Calu3 (cell line): ENCODE measurements around the gene CALML4. TPM values are rescaled to one million over a fixed set of nuclear protein-coding genes. Genes with fewer than 3 reads are reported as not detected.
"Not testable (repeated sequence)": the region's sequence is repeated elsewhere in the genome, so short reads cannot be mapped to it uniquely, and the experiment has no call there.

Experiments
- BruUV-seq: library from RNA; stranded (reverse); fragments of 400-500 nt; replicated peaks from 2 replicates; lab custom pipeline; 2021; lab: Mats Ljungman, UMichigan
- CTCF ChIA-PET: fragments of 300-600 bp; sonication (Branson Sonifier 250); formaldehyde crosslinking; loops from one replicate; lab custom pipeline; 2022; ENCODE audit warnings: antibody characterized with exemption; lab: Charles Lee
- DNase-seq: peaks from one replicate; pipeline ENCODE4 v3.0.0; 2022
- H3K27ac Mint-ChIP-seq: one replicate; pipeline ENCODE4 v1.8.0; 2022; ENCODE audit warnings: mixed read lengths; ENCODE audit not compliant: unreplicated experiment
- H3K27me3 Mint-ChIP-seq: one replicate; pipeline ENCODE4 v1.8.0; 2022; ENCODE audit warnings: mixed read lengths; ENCODE audit not compliant: unreplicated experiment
- H3K36me3 Mint-ChIP-seq: one replicate; pipeline ENCODE4 v1.8.0; 2022; ENCODE audit warnings: mild to moderate bottlenecking, moderate library complexity, mixed read lengths; ENCODE audit not compliant: insufficient read depth, unreplicated experiment
- H3K4me1 Mint-ChIP-seq: one replicate; pipeline ENCODE4 v1.8.0; 2022; ENCODE audit warnings: mild to moderate bottlenecking, low read depth, mixed read lengths; ENCODE audit not compliant: unreplicated experiment
- H3K4me3 Mint-ChIP-seq: one replicate; pipeline ENCODE4 v1.8.0; 2022; ENCODE audit warnings: mild to moderate bottlenecking, low read depth, moderate library complexity, mixed read lengths; ENCODE audit not compliant: unreplicated experiment
- H3K9me3 Mint-ChIP-seq: one replicate; pipeline ENCODE4 v1.8.0; 2022; ENCODE audit warnings: low read depth, mixed read lengths; ENCODE audit not compliant: unreplicated experiment
- CTCF ChIP-seq: fragments of 200-600 bp; IDR thresholded peaks from one replicate; pipeline ENCODE4 v1.8.0; 2022; ENCODE audit warnings: antibody characterized with exemption; ENCODE audit not compliant: unreplicated experiment
- intact Hi-C: fragments of 100-400 bp; cut with micrococcal nuclease; formaldehyde crosslinking; loops from one replicate; pipeline ENCODE4 v1.10.0; 2022; ENCODE audit not compliant: unreplicated experiment
- total RNA-seq: library from RNA; stranded (reverse); gene quantifications from 2 replicates; pipeline ENCODE4 v1.2.3, GENCODE V29; 2022

The CALML4 gene
- total RNA-seq, 1 experiment from 2014 or later: 24.1 TPM

DNA sequence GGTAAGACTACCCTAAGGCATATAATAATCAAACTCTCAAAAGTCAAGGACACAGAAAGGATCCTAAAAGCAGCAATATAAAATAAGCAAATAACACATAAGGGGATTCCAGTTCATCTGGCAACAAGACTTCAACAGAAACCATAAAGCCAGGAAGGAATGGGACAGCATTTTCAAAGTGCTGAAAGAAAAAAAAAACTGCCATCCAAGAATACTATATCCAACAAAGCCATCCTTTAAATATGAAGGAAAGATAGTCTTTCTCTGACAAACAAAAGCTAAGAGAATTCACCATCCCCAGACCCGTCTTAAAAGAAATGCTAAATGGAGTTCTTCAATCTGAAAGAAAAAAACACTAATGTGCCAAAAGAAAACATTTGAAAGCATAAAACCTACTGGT lies 39.1 kb upstream of the CALML4 start:
- no TSS peak for BruUV-seq
- H3K4me1 Mint-ChIP-seq: no peaks in the 10 kb centered on the region
- no peak for DNase-seq
- intact Hi-C loops: no loop called here
- CTCF ChIA-PET: no interaction called here
- peaks cover 6% of the 10 kb centered on the region for H3K9me3 Mint-ChIP-seq
- TF ChIP-seq CTCF: no peak
- no peaks in the 10 kb centered on the region for H3K27me3 Mint-ChIP-seq
- H3K4me3 Mint-ChIP-seq: no peak overlapping the region
- no peaks in the 10 kb centered on the region for H3K36me3 Mint-ChIP-seq
- no peak overlapping the region for H3K27ac Mint-ChIP-seq

GRCh38 chr15:68241088-68241935 lies 36.2 kb upstream of the CALML4 start:
- no peaks in the 10 kb centered on the region for H3K27me3 Mint-ChIP-seq
- intact Hi-C loops: no loop called here
- peaks cover 3% of the 10 kb centered on the region for H3K9me3 Mint-ChIP-seq
- no TSS peak for BruUV-seq
- CTCF ChIA-PET: interaction anchor here (0.7 kb wide), 2 partner anchors 44 to 129 kb away, joined by 3 read pairs; no protein-coding TSS in a partner anchor
- no peak overlapping the region for H3K4me3 Mint-ChIP-seq
- no peaks in the 10 kb centered on the region for H3K4me1 Mint-ChIP-seq
- H3K27ac Mint-ChIP-seq: no peak overlapping the region
- no peak for TF ChIP-seq CTCF
- no peaks in the 10 kb centered on the region for H3K36me3 Mint-ChIP-seq
- DNase-seq: no peak

DNA sequence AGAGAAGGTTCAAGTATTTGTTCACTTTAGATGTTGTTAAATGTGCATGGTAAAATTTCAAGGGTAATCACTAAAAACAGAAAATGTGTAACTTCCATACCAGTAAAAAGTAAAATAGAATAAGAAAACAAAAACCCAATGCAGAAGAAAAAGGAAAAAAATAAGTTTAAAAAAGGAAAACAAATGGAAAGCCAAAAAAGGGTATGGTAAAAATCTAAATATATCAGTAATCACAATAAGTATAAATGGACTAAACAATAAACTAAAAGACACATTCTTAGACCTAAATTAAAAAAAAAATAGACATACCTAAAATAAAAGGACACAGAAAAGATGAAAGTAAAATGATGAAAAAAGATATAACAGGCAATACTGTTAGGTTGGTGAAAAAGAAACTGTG lies 33.9 kb upstream of the CALML4 start:
- H3K27ac Mint-ChIP-seq: no peak overlapping the region
- DNase-seq: no peak
- H3K9me3 Mint-ChIP-seq: no peaks in the 10 kb centered on the region
- H3K4me1 Mint-ChIP-seq: no peaks in the 10 kb centered on the region
- CTCF ChIA-PET: interaction anchor here (0.6 kb wide), 1 partner anchor 996 kb away, joined by 6 read pairs; no protein-coding TSS in a partner anchor
- TF ChIP-seq CTCF: no peak
- H3K4me3 Mint-ChIP-seq: no peak overlapping the region
- intact Hi-C loops: no loop called here
- no peaks in the 10 kb centered on the region for H3K36me3 Mint-ChIP-seq
- no TSS peak for BruUV-seq
- H3K27me3 Mint-ChIP-seq: no peaks in the 10 kb centered on the region

DNA sequence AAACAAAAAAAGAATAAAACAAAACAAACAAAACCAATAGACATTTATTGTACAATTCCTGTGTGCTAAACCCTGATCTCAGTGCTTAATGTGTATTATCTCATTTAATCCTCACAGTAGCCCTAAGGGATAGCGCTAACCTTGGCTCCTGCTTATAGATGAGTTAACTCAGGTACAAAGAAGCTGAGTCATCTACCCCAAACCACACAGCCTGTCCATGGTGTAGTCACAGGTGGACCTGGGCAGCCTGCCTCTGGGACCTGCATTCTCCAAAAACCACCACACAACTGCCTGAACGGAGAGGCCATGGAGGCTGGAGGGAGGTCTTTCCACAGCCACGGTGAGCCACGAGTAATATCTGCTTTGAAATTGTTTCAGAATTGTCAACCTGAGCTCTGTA lies 29.9 kb upstream of the CALML4 start:
- no peak overlapping the region for H3K4me3 Mint-ChIP-seq
- no peak for DNase-seq
- CTCF ChIA-PET: no interaction called here
- H3K9me3 Mint-ChIP-seq: no peaks in the 10 kb centered on the region
- H3K27me3 Mint-ChIP-seq: peaks cover 10% of the 10 kb centered on the region
- H3K27ac Mint-ChIP-seq: no peak overlapping the region
- no peaks in the 10 kb centered on the region for H3K4me1 Mint-ChIP-seq
- no peak for TF ChIP-seq CTCF
- intact Hi-C loops: no loop called here
- H3K36me3 Mint-ChIP-seq: peaks cover 7% of the 10 kb centered on the region
- no TSS peak for BruUV-seq

GRCh38 chr15:68234520-68234919 lies 29.4 kb upstream of the CALML4 start:
- BruUV-seq, H3K9me3 Mint-ChIP-seq, intact Hi-C loops, H3K4me3 Mint-ChIP-seq, DNase-seq, CTCF ChIA-PET, H3K27ac Mint-ChIP-seq, H3K4me1 Mint-ChIP-seq: not testable (repeated sequence)
- Mint-ChIP-seq H3K36me3 (peaks cover 12% of the 10 kb centered on the region), H3K27me3 (peaks cover 10% of the 10 kb centered on the region)
